ENCODE results near the gene RNASE7. TPM values are rescaled to one million over a fixed set of nuclear protein-coding genes. Genes with fewer than 3 reads are reported as not detected.
A peak's percentile ranks its signal among the peaks of the same experiment; 100 is the strongest.

RNASE7 gene
- total RNA-seq, 2 donors from 2014 or later, result not detected

- peak in 1 of 2 donors; percentile 58 for ATAC-seq
- Mint-ChIP-seq H3K4me1 (ENCODE audit: low read depth in 2 of 2) (no peaks in the 10 kb centered on the region), H3K4me3 (no peak within 1 kb of the TSS), H3K27me3 (peaks cover 18 to 27% of the 10 kb centered on the region in 2 donors), H3K36me3 (no peaks in the 10 kb centered on the region), H3K27ac (no peak within 1 kb of the TSS), H3K9me3 (no peaks in the 10 kb centered on the region)
- no peak for DNase-seq (ENCODE audit: low spot score)
Observed at GRCh38 chr14:21057803-21058675, 15.9 kb downstream of the RNASE7 start, which contains the start of gene RNASE8. RNASE8 (plus strand) TSS chr14:21057822; CDS start chr14:21057893, 71 bp downstream.

DNA sequence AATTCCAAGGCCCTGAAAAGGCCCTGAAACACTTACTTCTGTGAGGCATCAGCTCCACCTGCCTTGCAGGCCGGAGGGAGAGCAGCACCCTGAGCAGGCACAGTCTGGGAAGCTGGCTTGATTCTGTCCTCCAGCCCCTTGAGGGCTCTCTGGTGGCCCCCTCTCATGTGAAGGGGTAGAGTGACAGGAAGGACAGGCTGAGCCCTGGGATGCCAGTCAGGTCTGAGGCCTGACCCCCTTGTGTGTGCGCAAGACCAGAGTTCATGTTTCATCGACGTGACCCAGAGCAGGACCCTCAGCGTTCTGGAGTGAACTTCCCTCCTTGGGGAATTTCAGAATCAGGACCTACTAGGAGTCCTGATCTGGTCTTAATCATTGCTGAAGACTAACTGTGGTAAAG is 16.7 kb downstream of the RNASE7 start:
- H3K4me1 Mint-ChIP-seq (ENCODE audit: low read depth in 2 of 2), result no peaks in the 10 kb centered on the region
- H3K9me3 Mint-ChIP-seq, result no peaks in the 10 kb centered on the region
- H3K27me3 Mint-ChIP-seq, result peaks cover 23 to 36% of the 10 kb centered on the region in 2 donors
- ATAC-seq (peak in 1 of 2 donors; percentile 52), DNase-seq (ENCODE audit: low spot score) (no peak)
- H3K36me3 Mint-ChIP-seq, result no peaks in the 10 kb centered on the region
- no peak overlapping the region for H3K27ac Mint-ChIP-seq
- H3K4me3 Mint-ChIP-seq, result no peak overlapping the region

- Mint-ChIP-seq H3K36me3 (no peaks in the 10 kb centered on the region), H3K27ac (no peak overlapping the region), H3K9me3 (no peaks in the 10 kb centered on the region), H3K27me3 (peaks cover 24 to 39% of the 10 kb centered on the region in 2 donors), H3K4me3 (no peak overlapping the region), H3K4me1 (ENCODE audit: low read depth in 2 of 2) (no peaks in the 10 kb centered on the region)
- no peak for DNase-seq (ENCODE audit: low spot score)
- ATAC-seq, result no peak
Observed at GRCh38 chr14:21059842-21060613, 17.9 kb downstream of the RNASE7 start.

- no peak for ATAC-seq
Observed at GRCh38 chr14:21060614-21061346, 18.6 kb downstream of the RNASE7 start.

GRCh38 chr14:21061347-21061668 is 19.1 kb downstream of the RNASE7 start:
- H3K9me3 Mint-ChIP-seq, result no peaks in the 10 kb centered on the region
- H3K36me3 Mint-ChIP-seq, result no peaks in the 10 kb centered on the region
- no peak overlapping the region for H3K4me3 Mint-ChIP-seq
- ATAC-seq (no peak), DNase-seq (ENCODE audit: low spot score) (no peak)
- peaks cover 34 to 52% of the 10 kb centered on the region in 2 donors for H3K27me3 Mint-ChIP-seq
- H3K27ac Mint-ChIP-seq, result no peak overlapping the region
- no peaks in the 10 kb centered on the region for H3K4me1 Mint-ChIP-seq (ENCODE audit: low read depth in 2 of 2)

More at GRCh38 chr14:21060614-21061346, 18.6 kb downstream of the RNASE7 start:
- H3K27me3 Mint-ChIP-seq, result peaks cover 31 to 47% of the 10 kb centered on the region in 2 donors
- no peak for DNase-seq (ENCODE audit: low spot score)
- H3K36me3 Mint-ChIP-seq, result no peaks in the 10 kb centered on the region
- no peaks in the 10 kb centered on the region for H3K9me3 Mint-ChIP-seq
- no peaks in the 10 kb centered on the region for H3K4me1 Mint-ChIP-seq (ENCODE audit: low read depth in 2 of 2)
- H3K27ac Mint-ChIP-seq, result no peak overlapping the region
- no peak overlapping the region for H3K4me3 Mint-ChIP-seq

DNA sequence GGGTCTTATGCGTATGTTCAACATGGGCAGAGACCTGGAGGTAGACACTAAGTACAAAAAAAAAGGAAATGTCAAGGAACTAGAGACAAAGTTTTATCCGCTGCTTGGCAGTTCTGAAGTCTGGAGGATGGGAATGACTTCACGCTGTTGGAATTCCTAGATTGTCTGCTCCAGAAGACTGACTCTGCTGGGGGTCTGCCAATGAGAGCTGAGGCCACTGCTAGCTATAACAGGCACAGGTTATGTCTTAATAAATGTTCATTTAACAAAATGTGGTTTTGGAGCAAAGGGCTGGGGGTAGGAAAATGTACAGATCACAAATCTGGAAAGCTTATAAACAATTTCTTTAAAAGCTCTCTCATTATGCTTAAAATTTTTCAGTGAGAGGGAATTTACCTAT is 21.3 kb downstream of the RNASE7 start:
- no peaks in the 10 kb centered on the region for H3K9me3 Mint-ChIP-seq
- H3K4me1 Mint-ChIP-seq (ENCODE audit: low read depth in 2 of 2), result peaks cover under 1 to 2% of the 10 kb centered on the region in 2 donors
- ATAC-seq (no peak), DNase-seq (ENCODE audit: low spot score) (no peak)
- H3K4me3 Mint-ChIP-seq, result no peak overlapping the region
- no peak overlapping the region for H3K27ac Mint-ChIP-seq
- no peaks in the 10 kb centered on the region for H3K36me3 Mint-ChIP-seq
- H3K27me3 Mint-ChIP-seq, result peaks cover 44 to 74% of the 10 kb centered on the region in 2 donors

GRCh38 chr14:21066882-21067502 is 24.8 kb downstream of the RNASE7 start:
- DNase-seq (ENCODE audit: low spot score), result no peak
- no peak overlapping the region for H3K4me3 Mint-ChIP-seq
- H3K9me3 Mint-ChIP-seq, result no peaks in the 10 kb centered on the region
- H3K27me3 Mint-ChIP-seq, result peaks cover 55 to 69% of the 10 kb centered on the region in 2 donors
- no peak for ATAC-seq
- H3K36me3 Mint-ChIP-seq, result no peaks in the 10 kb centered on the region
- H3K4me1 Mint-ChIP-seq (ENCODE audit: low read depth in 2 of 2), result peaks cover 21 to 30% of the 10 kb centered on the region in 2 donors
- H3K27ac Mint-ChIP-seq, result no peak overlapping the region

- Mint-ChIP-seq H3K27ac (peak overlapping the region in 1 of 2 donors; percentile 41), H3K4me1 (ENCODE audit: low read depth in 2 of 2) (peaks cover 25 to 36% of the 10 kb centered on the region in 2 donors), H3K36me3 (no peaks in the 10 kb centered on the region), H3K4me3 (peak overlapping the region; percentile 70), H3K9me3 (no peaks in the 10 kb centered on the region), H3K27me3 (peaks cover 56 to 70% of the 10 kb centered on the region in 2 donors)
- ATAC-seq, result peak in 1 of 2 donors; percentile 63
- DNase-seq (ENCODE audit: low spot score), result peak; percentile 46
Observed at GRCh38 chr14:21068521-21069387, 26.6 kb downstream of the RNASE7 start.

- DNase-seq (ENCODE audit: low spot score) (peak; percentile 50), ATAC-seq (no peak)
- Mint-ChIP-seq H3K4me3 (peak overlapping the region; percentile 70), H3K27me3 (peaks cover 58 to 67% of the 10 kb centered on the region in 2 donors), H3K9me3 (no peaks in the 10 kb centered on the region), H3K36me3 (no peaks in the 10 kb centered on the region), H3K27ac (no peak overlapping the region), H3K4me1 (ENCODE audit: low read depth in 2 of 2) (peaks cover 25 to 36% of the 10 kb centered on the region in 2 donors)
Observed at GRCh38 chr14:21069388-21070082, 27.4 kb downstream of the RNASE7 start.

DNA sequence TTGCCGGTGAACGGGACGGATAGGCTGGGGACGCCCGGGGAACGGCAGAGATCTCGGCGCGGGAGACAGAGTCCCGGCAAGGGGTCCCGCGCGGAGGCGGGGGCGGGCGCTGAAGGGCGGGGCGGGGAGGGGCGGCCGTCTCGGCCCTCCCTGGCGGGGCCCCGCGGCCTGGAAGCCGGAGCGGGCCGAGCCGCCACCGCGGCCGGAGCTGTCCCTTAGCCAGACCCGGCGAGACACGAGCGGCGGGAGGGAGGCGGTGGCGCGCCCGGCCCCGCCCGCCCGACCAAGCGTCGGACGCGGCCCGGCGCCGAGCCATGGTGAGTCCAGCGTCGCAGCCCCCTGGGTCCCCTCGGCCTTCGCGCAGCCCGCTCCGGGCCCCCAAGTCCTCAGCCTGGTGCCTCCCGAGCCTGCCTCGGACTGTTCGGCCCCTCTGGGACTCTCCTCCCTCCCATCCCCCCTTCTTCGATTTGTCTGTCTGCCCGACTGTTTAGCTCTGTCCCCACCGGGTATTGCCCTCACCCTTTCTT is 28.0 kb downstream of the RNASE7 start, which contains the start of gene ARHGEF40:
TSS of gene ARHGEF40 (plus strand) at position 222 of the 527 bp plus-strand sequence. CDS start at position 315, 93 bp downstream.
- Mint-ChIP-seq H3K4me1 (ENCODE audit: low read depth in 2 of 2) (peaks cover 25 to 36% of the 10 kb centered on the region in 2 donors), H3K27ac (peak within 1 kb of the TSS in 1 of 2 donors; percentile 63), H3K36me3 (no peaks in the 10 kb centered on the region), H3K27me3 (peaks cover 56 to 65% of the 10 kb centered on the region in 2 donors), H3K9me3 (no peaks in the 10 kb centered on the region), H3K4me3 (peak within 1 kb of the TSS; percentile 87)
- peak; percentile 48 to 60 for ATAC-seq
- peak; percentile 58 for DNase-seq (ENCODE audit: low spot score)

GRCh38 chr14:21070610-21071224 is 28.6 kb downstream of the RNASE7 start:
- Mint-ChIP-seq H3K4me1 (ENCODE audit: low read depth in 2 of 2) (peaks cover 25 to 36% of the 10 kb centered on the region in 2 donors), H3K27me3 (peaks cover 51 to 59% of the 10 kb centered on the region in 2 donors), H3K36me3 (no peaks in the 10 kb centered on the region), H3K27ac (peak overlapping the region in 1 of 2 donors; percentile 63), H3K9me3 (no peaks in the 10 kb centered on the region), H3K4me3 (peak overlapping the region; percentile 87)
- peak; percentile 18 to 30 for ATAC-seq
- DNase-seq (ENCODE audit: low spot score), result peak; percentile 61
